Measurements from ENCODE around the gene CDH15. TPM values are rescaled to one million over a fixed set of nuclear protein-coding genes. Genes with fewer than 3 reads are reported as not detected.

Gene CDH15, protein sequence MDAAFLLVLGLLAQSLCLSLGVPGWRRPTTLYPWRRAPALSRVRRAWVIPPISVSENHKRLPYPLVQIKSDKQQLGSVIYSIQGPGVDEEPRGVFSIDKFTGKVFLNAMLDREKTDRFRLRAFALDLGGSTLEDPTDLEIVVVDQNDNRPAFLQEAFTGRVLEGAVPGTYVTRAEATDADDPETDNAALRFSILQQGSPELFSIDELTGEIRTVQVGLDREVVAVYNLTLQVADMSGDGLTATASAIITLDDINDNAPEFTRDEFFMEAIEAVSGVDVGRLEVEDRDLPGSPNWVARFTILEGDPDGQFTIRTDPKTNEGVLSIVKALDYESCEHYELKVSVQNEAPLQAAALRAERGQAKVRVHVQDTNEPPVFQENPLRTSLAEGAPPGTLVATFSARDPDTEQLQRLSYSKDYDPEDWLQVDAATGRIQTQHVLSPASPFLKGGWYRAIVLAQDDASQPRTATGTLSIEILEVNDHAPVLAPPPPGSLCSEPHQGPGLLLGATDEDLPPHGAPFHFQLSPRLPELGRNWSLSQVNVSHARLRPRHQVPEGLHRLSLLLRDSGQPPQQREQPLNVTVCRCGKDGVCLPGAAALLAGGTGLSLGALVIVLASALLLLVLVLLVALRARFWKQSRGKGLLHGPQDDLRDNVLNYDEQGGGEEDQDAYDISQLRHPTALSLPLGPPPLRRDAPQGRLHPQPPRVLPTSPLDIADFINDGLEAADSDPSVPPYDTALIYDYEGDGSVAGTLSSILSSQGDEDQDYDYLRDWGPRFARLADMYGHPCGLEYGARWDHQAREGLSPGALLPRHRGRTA
- not detected in 2 replicates for polyA plus RNA-seq
- polyA minus RNA-seq: not detected in 2 replicates

DNA sequence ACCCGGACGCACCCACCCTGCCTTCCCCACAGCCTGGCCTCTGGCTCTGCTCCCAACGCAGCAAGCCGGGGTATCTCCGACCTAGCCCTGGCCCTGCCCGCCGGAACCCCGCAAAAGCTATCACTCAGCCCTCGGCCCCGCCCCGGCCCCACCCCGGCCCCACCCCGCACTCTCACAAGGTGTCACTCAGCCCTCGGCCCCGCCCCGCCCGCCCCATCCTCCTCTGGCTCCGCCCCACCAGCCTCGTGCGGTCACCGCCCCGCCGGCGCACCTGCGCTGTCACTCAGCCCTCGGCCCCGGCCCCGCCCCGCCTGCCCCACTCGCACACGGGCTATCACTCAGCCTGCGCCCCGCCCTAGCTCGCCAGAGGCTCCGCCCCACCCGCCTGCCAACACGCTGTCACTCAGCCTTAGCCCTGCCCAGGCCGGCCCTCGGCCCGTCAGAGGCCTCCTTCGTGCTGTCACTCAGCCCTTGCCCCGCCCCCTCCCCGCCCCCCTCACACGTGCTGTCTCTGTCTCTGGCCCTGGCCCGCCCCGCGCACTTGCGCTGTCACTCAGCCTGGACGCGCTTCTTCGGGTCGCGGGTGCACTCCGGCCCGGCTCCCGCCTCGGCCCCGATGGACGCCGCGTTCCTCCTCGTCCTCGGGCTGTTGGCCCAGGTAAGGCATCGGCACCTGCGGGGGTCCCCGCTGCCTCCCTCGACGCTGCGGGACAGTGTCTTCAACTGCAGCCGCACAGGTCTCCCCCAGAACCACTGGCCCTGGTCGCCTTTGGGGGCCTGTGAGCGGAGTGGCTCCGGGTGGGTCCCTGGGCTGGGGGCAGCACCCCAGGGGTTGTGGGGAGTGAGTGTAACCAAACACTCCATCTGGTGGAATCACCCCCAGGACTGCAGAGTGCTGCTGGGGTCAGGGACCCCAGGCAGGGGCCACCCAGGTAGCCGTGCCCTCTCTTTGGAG, at the start of gene CDH15:
TSS of gene CDH15 (plus strand) at position 533 of the 955 bp plus-strand sequence. CDS start at position 617, 84 bp downstream.
- H2AFZ ChIP-seq (ENCODE audit: low read depth, low read length): no peak within 1 kb of the TSS
- H3K4me3 ChIP-seq (ENCODE audit: low read length): peak within 1 kb of the TSS; percentile 59
- H3K4me2 ChIP-seq (ENCODE audit: low read length): peak within 1 kb of the TSS; percentile 14
- H3K9me3 ChIP-seq (ENCODE audit: low read length): no peaks in the 10 kb centered on the region
- peak within 1 kb of the TSS; percentile 23 for H3K9ac ChIP-seq (ENCODE audit: low read length)
- no peaks in the 10 kb centered on the region for H3K79me2 ChIP-seq (replicated peaks; ENCODE audit: insufficient read depth, low read length)
- no peaks in the 10 kb centered on the region for H3K9me2 ChIP-seq (ENCODE audit: insufficient read depth, low read length)
- TF ChIP-seq POLR2AphosphoS5 (IDR thresholded peaks at IDR 0.05) (no peak), MXI1 (conservative IDR thresholded peaks at IDR 0.05; ENCODE audit: poor library complexity, severe bottlenecking) (no peak), TAF1 (IDR thresholded peaks at IDR 0.05; ENCODE audit: low read depth) (no peak), EP300 (conservative IDR thresholded peaks at IDR 0.05; ENCODE audit: poor library complexity, severe bottlenecking) (no peak), SMC3 (conservative IDR thresholded peaks at IDR 0.05; ENCODE audit: poor library complexity) (no peak), EZH2 (IDR thresholded peaks at IDR 0.05; ENCODE audit: borderline replicate concordance, insufficient read depth, low read length, poor library complexity, severe bottlenecking) (no peak), RAD21 (conservative IDR thresholded peaks at IDR 0.05) (no peak)
- TF ChIP-seq, protein P1, sequence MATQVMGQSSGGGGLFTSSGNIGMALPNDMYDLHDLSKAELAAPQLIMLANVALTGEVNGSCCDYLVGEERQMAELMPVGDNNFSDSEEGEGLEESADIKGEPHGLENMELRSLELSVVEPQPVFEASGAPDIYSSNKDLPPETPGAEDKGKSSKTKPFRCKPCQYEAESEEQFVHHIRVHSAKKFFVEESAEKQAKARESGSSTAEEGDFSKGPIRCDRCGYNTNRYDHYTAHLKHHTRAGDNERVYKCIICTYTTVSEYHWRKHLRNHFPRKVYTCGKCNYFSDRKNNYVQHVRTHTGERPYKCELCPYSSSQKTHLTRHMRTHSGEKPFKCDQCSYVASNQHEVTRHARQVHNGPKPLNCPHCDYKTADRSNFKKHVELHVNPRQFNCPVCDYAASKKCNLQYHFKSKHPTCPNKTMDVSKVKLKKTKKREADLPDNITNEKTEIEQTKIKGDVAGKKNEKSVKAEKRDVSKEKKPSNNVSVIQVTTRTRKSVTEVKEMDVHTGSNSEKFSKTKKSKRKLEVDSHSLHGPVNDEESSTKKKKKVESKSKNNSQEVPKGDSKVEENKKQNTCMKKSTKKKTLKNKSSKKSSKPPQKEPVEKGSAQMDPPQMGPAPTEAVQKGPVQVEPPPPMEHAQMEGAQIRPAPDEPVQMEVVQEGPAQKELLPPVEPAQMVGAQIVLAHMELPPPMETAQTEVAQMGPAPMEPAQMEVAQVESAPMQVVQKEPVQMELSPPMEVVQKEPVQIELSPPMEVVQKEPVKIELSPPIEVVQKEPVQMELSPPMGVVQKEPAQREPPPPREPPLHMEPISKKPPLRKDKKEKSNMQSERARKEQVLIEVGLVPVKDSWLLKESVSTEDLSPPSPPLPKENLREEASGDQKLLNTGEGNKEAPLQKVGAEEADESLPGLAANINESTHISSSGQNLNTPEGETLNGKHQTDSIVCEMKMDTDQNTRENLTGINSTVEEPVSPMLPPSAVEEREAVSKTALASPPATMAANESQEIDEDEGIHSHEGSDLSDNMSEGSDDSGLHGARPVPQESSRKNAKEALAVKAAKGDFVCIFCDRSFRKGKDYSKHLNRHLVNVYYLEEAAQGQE (IDR thresholded peaks at IDR 0.05; ENCODE audit: borderline replicate concordance): no peak
- TF ChIP-seq, protein P2, sequence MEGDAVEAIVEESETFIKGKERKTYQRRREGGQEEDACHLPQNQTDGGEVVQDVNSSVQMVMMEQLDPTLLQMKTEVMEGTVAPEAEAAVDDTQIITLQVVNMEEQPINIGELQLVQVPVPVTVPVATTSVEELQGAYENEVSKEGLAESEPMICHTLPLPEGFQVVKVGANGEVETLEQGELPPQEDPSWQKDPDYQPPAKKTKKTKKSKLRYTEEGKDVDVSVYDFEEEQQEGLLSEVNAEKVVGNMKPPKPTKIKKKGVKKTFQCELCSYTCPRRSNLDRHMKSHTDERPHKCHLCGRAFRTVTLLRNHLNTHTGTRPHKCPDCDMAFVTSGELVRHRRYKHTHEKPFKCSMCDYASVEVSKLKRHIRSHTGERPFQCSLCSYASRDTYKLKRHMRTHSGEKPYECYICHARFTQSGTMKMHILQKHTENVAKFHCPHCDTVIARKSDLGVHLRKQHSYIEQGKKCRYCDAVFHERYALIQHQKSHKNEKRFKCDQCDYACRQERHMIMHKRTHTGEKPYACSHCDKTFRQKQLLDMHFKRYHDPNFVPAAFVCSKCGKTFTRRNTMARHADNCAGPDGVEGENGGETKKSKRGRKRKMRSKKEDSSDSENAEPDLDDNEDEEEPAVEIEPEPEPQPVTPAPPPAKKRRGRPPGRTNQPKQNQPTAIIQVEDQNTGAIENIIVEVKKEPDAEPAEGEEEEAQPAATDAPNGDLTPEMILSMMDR (IDR thresholded peaks at IDR 0.05; ENCODE audit: poor library complexity, severe bottlenecking): no peak
- H4K20me1 ChIP-seq (ENCODE audit: insufficient read depth): no peaks in the 10 kb centered on the region
- H3K27me3 ChIP-seq (ENCODE audit: insufficient read depth, low read depth, low read length): peaks cover 12% of the 10 kb centered on the region
- H3F3A ChIP-seq (ENCODE audit: insufficient read depth, low read length, poor library complexity, severe bottlenecking): no peaks in the 10 kb centered on the region
- no peak within 1 kb of the TSS for H3K27ac ChIP-seq (ENCODE audit: low read length)
- no peaks in the 10 kb centered on the region for H3K36me3 ChIP-seq (ENCODE audit: insufficient read depth, low read length)

Data from neural cell (in vitro differentiated cells).